HG03558 (cell line): Measurements from ENCODE around the gene CEBPG.

Experiments
- ATAC-seq: cut with Tn5 transposase; IDR thresholded peaks from one replicate; pipeline ENCODE4 v1.9.1; 2021; ENCODE audit warnings: moderate number of reproducible peaks; ENCODE audit not compliant: unreplicated experiment; ENCODE audit errors: extremely low read depth

The CEBPG gene

DNA sequence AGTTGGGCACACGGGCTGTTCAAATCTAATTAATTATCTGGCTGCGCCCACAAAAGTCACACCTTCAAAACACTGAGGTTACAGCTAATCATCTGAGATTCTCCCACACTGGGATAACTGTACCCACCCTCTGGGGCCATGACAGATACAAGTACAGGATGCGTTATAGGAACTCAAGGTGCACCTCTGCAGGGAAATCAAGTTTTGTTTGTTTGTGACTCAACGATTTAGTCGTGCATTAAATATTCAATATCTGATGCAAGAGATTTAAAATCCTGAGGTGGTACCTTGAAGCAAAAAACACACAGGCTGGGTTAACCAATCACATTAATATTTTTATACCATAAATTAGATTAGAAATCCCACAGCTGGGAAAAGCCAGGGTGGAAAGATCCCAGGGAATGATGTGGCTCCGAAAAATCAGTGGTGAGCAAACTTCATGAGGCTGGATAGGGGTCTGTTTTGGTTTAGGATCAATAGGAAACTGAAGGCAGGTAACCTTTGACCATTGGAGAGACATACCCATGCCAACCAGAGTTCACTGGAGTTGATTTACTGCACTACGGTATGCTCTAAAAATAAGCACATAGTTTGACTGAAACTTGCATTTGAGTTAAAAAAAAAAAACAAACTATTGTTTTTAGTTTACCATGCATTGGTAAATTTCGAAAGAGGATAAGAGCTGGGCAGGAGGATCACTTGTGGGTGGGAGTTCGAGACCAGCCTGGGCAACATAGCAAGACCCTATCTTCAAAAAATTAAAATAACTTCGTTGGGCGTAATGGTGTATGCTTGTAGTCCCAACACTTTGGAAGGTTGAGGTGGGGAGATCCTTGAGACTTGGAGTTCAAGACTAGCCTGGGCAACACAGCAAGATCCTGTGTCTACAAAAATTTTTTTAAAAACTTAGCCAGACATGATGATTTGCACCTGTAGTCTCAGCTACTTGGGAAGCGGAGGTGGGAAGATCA is 23.9 kb upstream of the CEBPG start:
- no peak for ATAC-seq

- ATAC-seq = no peak
Measured at GRCh38 chr19:33350538-33351309, 22.8 kb upstream of the CEBPG start.

- no peak for ATAC-seq
Measured at GRCh38 chr19:33355535-33355934, 18.0 kb upstream of the CEBPG start.

DNA sequence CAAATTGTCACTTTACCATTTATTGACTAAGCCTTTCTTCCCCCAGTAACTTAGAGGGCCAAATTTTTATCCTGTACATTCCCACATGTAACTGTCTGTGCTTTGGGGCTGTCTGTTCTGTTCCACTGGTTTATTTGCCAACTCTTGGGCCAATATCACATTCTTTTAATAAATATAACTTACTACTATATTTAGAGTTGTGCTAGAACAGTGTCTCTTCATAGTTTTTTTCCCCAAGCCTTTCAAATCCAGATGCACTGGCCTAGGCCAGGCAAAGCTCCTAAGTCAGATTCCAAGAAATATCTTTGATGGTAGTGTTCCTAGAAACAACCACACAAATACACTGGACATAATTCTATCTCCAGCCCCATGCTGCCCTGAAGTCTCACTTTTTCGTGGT is 16.0 kb upstream of the CEBPG start:
- no peak for ATAC-seq

DNA sequence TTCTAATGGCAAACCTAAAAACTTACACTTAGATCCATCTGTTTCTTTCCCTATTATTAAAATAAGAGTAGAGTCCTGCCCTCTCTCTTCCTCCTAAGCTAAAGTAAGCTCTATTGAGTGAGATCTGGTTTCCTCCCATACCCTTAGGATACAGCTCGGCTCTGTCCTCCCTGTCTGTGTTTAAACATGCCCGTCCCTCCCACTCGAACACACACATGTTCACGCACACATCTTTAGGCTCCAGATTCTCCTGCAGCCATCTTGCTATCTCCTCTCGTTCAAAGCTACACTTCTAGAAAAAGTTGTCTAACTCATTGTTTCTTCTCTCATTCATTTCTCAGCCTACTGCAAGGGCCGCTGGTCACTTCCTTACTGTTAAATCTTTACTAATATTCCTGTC is 15.1 kb upstream of the CEBPG start:
- ATAC-seq = no peak

- no peak for ATAC-seq
Measured at GRCh38 chr19:33359581-33359980, 13.9 kb upstream of the CEBPG start.

DNA sequence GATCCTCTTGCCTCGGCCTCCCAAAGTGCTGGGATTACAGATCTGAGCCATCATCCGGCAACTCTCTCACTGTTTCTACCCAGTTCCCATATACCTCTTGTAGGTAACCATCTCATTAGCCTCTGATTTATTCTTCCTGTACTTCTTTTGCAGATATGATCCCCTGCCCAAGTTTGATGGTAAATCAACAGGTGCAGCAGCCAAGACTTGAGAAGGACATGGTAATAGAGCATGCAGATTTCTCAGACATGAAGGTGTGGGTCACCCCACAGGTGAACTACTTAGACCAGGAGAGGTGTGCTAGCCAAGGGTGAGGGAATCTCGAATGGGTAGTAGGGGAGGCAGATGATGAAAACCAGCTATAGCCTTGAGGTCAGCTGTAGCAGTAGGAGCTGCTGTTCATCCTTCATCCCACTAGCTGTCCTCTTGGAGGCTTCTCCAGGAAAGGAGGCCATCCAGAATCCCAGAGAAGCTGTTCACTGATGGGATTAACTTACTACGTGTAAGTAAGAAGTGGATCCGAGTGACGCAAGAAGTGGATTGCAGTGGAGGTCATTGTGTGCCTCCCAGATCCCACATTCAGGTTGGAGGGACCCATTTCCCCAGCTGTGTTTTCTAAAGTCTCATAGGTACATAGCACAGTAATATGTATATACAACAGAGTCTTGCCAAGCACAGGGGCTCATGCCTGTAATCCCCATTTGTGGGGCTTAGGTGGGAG is 10.8 kb upstream of the CEBPG start:
- no peak for ATAC-seq

DNA sequence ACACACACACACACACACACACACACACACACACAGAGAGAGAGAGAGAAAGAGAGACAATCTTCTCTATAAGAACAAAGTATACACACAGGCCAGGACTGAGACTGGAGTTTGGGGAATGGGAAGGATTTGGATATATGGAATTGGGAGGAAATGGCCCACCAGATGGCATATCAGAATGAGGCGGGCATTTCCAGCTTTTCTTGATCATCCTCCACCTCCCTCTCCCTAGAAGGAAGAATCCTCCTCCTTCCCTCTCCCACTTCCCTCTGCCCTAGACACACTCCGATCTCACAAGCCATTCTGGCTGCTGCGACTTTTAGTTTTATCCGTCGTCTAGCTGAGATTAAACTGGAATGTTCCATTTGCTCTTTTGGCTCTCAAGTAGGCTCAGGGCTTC is 10.0 kb upstream of the CEBPG start:
- ATAC-seq = no peak

GRCh38 chr19:33365691-33366090 is 7.8 kb upstream of the CEBPG start:
- ATAC-seq = no peak

GRCh38 chr19:33366127-33366526 is 7.4 kb upstream of the CEBPG start:
- ATAC-seq = no peak

DNA sequence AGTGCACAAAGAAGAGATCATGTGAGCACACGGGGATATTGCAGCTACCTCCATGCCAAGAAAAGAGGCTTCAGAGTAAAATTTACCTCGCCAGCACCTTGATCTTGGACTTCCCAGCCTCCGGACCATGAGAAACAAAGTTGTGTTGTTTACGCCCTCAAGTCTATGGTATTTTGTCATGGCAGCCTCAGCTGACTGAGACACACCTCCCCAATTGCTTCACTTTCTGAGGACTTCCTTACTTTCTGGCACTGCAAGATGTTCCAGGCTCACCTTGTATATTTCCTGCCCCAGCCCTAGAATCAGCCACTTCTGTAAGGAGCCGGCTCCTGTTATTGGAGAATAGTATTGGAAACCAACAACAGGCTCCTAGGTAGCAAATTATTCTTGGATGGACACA is 6.6 kb upstream of the CEBPG start:
- no peak for ATAC-seq

- no peak for ATAC-seq
Measured at GRCh38 chr19:33368074-33368864, 5.2 kb upstream of the CEBPG start.

- no peak for ATAC-seq
Measured at GRCh38 chr19:33370783-33371182, 2.7 kb upstream of the CEBPG start.

DNA sequence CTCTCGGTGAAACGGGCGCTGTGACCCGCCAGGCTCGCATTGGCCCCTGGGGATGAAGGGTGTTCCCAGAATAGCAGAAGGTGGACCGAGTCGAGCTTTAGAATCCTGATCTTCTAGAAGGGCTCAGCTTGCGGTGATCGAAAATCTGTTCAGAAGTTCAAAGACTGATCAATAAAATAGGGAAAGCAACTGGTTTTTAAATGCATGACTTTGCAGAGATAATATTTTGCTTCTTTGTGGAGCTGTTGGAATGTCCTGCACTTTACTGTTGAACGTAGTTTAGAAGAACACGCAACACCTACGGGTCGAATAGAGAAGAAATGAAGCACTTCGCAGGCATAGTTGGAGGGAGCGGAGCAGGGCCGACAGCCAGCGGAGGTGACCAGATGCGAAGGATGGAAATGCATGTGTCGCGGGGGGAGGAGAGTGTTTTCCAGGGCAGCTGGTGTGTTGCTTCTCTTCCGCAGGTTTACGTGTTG is 766 bp downstream of the CEBPG start:
- ATAC-seq = no peak

GRCh38 chr19:33375156-33375836 is 1.8 kb downstream of the CEBPG start:
- no peak for ATAC-seq

- no peak for ATAC-seq
Measured at GRCh38 chr19:33375837-33376159, 2.3 kb downstream of the CEBPG start.

DNA sequence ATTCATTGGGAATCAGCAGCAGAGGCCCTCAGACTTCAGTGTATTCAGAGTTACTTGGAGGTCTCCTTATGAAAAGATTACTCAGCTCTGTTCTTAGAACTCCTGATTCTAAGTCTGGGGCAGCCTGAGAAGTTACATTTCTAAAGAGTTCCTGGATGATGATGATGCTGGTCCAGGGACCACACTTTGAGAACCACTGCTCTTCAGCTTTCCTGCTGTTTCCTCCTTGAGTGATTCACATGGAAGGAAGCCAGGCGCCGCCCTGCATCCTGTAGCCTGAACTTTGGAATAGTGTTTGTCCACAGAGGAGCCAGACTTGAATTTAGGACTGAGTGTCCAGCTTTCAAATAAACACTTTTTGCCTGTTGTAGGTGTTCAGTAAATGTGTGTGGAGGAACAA is 2.9 kb downstream of the CEBPG start:
- no peak for ATAC-seq

DNA sequence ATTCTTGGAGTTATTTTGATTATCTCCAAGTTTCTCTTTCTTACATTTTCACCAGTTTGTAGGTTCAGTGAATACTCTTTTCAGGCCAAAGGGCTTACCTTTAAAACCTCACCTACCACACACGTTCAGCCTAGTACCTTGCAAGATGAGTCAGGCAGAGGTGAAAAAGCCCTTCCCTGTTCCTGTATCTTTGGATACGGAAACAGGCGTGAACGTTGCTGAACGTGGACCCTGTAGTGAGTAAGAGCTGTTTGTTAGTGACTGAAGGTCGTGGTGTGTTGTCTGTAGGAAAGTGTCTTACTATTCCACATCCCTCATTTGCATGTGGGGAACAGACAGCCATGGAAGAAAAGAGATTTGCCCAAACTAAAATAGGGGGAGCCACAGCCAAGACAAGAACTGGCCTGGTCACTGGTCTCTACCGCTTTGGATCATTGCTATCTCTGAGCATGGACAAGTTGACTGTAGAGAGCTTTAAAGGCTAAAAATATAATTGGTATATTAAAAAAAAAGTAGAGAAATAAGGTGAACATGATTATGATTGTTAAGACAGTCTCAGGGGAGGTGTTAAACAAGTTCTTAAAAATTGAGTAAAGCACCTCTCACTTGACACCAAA is 3.5 kb downstream of the CEBPG start:
- ATAC-seq = no peak
